ENCODE results near the gene MKI67. TPM values are rescaled to one million over a fixed set of nuclear protein-coding genes. Genes with fewer than 3 reads are reported as not detected.
"Not testable (repeated sequence)": the region's sequence is repeated elsewhere in the genome, so short reads cannot be mapped to it uniquely, and the experiment has no call there.

MKI67 gene
- total RNA-seq, result 1.8 TPM

GRCh38 chr10:128125944-128126764 is at the start of gene MKI67:
Gene MKI67 (minus strand): TSS chr10:128126423. CDS start chr10:128125667, 756 bp downstream.
- Histone ChIP-seq H3K4me3 (ENCODE audit: low read length) (peak within 1 kb of the TSS; percentile 51), H3K4me1 (ENCODE audit: insufficient read depth, low read length) (peaks cover 33% of the 10 kb centered on the region), H3K9me3 (ENCODE audit: low read depth, low read length) (no peaks in the 10 kb centered on the region), H3K27me3 (ENCODE audit: insufficient read depth, low read length) (peaks cover 4% of the 10 kb centered on the region)

DNA sequence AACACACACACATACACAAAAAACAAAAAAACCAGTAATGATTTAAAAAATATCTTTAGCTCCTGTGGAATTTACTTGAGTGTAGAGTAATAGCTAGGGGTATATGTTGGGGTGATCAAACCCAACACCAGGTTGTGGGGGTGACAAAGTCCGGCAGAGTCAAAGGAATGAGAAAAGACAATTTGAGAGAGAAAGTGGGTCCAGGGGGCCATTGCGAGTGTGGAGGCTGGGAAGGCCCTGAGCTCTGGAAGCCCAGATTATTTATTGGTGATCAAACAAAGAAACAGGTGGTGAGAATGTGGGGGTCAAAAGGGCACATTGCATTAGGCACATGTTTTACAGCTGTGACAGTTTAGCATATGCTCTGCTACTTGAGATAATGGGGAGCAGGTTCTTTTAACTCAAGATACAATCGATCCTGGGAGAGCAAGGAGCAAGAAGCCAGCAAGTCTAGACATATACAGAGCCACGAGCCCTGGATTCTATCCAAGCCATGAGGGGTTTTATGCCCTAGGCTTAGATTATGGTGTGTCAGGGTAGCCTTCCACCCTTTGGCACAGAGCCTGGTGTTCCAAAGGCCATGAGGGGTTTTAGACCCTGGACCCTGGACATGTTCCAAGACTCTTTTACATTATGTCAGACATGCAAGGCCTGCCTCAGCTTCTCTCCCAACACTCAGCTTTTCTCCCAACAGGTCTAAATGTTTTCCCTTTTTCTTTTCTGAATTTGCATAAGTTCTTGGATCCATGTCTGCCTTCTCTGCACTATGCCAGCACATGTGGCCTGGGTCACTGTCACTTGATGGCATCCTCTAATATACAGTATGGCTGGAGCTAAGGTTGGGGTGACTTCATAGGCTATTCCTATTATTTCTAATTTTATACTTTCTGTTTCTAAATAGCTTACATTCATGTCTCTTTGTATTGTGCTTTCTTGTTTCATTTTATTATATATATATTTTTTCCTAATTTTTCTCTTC is 48.6 kb upstream of the MKI67 start:
- H3K4me3 ChIP-seq (ENCODE audit: low read length), result no peak overlapping the region
- H3K4me1 ChIP-seq (ENCODE audit: insufficient read depth, low read length), result no peaks in the 10 kb centered on the region
- no peaks in the 10 kb centered on the region for H3K27me3 ChIP-seq (ENCODE audit: insufficient read depth, low read length)
- H3K9me3 ChIP-seq (ENCODE audit: low read depth, low read length), result no peaks in the 10 kb centered on the region

DNA sequence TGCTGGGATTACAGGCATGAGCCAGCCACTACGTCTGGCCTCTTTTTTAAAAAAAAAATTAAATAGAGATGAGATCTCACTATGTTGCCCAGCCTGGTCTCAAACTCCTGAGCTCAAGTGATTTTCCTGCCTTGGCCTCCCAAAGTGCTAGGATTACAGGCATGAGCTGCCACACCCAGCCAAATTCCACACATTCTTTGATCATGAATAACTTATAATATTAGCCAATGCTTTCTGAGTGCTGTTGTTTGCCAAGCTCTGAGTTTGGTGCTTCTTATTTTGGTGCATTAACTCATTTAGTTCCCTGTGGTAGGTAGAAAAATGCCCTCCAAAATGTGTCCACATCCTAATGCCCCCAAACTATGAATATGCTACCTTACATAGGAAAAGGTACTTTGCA is 47.2 kb upstream of the MKI67 start:
- Histone ChIP-seq H3K4me1 (ENCODE audit: insufficient read depth, low read length) (no peaks in the 10 kb centered on the region), H3K9me3 (ENCODE audit: low read depth, low read length) (no peaks in the 10 kb centered on the region)

DNA sequence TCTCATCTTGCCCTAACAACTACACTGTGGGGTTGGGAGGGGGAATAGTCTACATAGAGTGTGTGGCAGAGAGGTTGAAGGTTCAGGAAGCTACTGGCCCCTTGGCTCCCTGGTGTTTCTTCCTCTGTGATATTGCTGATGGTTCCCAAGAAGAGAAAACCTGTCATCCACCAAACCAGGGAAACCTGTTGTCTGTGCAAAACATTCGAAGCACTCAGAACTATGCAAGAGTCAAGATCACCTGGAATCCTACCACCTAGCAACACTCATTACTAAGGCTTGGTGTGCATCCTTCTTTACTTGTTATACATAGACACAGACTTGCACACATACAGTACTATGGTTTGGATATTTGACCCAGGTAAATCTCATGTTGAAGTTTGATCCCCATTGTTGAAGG is 46.5 kb upstream of the MKI67 start:
- no peaks in the 10 kb centered on the region for H3K4me1 ChIP-seq (ENCODE audit: insufficient read depth, low read length)
- no peak overlapping the region for H3K4me3 ChIP-seq (ENCODE audit: low read length)
- H3K27me3 ChIP-seq (ENCODE audit: insufficient read depth, low read length), result peaks cover 3% of the 10 kb centered on the region
- H3K9me3 ChIP-seq (ENCODE audit: low read depth, low read length), result no peaks in the 10 kb centered on the region

More for the DNA sequence above, 47.2 kb upstream of the MKI67 start:
- H3K4me3 ChIP-seq (ENCODE audit: low read length), result no peak overlapping the region
- no peaks in the 10 kb centered on the region for H3K27me3 ChIP-seq (ENCODE audit: insufficient read depth, low read length)

GRCh38 chr10:128169811-128170379 is 43.7 kb upstream of the MKI67 start:
- Histone ChIP-seq H3K27me3 (ENCODE audit: insufficient read depth, low read length) (peaks cover 3% of the 10 kb centered on the region), H3K9me3 (ENCODE audit: low read depth, low read length) (no peaks in the 10 kb centered on the region), H3K4me3 (ENCODE audit: low read length) (no peak overlapping the region), H3K4me1 (ENCODE audit: insufficient read depth, low read length) (no peaks in the 10 kb centered on the region)

GRCh38 chr10:128167926-128168520 is 41.8 kb upstream of the MKI67 start:
- H3K4me1 ChIP-seq (ENCODE audit: insufficient read depth, low read length), result no peaks in the 10 kb centered on the region
- no peak overlapping the region for H3K4me3 ChIP-seq (ENCODE audit: low read length)

DNA sequence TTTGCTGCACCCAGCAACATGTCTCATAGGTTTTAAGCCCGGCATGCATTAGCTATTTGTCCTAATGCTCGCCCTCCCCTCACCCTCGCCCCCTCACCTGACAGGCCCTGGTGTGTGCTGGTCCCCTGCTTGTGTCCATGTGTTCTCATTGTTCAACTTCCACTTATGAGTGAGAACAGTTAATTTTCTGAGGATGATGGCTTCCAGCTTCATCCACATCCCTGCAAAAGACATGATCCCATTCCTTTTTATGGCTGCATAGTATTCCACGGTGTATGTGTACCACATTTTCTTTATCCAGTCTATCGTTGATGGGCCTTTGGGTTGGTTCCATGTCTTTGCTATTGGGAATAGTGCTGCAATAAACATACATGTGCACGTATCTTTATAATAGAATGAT is 40.9 kb upstream of the MKI67 start:
- not testable (repeated sequence) for H3K27me3 ChIP-seq (ENCODE audit: insufficient read depth, low read length); H3K4me1 ChIP-seq (ENCODE audit: insufficient read depth, low read length); H3K4me3 ChIP-seq (ENCODE audit: low read length); H3K9me3 ChIP-seq (ENCODE audit: low read depth, low read length)

More at GRCh38 chr10:128167926-128168520, 41.8 kb upstream of the MKI67 start:
- Histone ChIP-seq H3K9me3 (ENCODE audit: low read depth, low read length) (no peaks in the 10 kb centered on the region), H3K27me3 (ENCODE audit: insufficient read depth, low read length) (peaks cover 3% of the 10 kb centered on the region)

DNA sequence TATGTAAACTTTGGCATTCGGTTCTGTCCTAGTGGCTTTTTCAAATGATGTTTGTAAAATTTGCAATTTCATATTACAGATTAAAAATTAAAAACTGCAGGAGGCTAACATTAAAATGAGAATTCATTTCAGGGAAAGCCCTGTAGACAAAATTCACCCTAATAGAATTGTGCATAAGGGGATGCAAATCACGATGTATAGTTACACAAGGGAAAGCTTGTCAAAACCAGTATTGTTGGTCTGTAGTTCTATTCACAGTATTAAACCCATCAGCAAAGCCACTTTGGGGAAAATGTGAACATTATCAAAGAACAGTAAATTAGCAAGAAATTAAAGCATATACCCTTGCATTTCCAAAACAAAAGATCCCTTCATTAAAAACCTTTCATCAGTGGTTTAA is 39.9 kb upstream of the MKI67 start:
- H3K27me3 ChIP-seq (ENCODE audit: insufficient read depth, low read length), result peaks cover 3% of the 10 kb centered on the region
- no peak overlapping the region for H3K4me3 ChIP-seq (ENCODE audit: low read length)
- peaks cover 2% of the 10 kb centered on the region for H3K4me1 ChIP-seq (ENCODE audit: insufficient read depth, low read length)
- no peaks in the 10 kb centered on the region for H3K9me3 ChIP-seq (ENCODE audit: low read depth, low read length)

- H3K4me3 ChIP-seq (ENCODE audit: low read length), result no peak overlapping the region
- no peaks in the 10 kb centered on the region for H3K9me3 ChIP-seq (ENCODE audit: low read depth, low read length)
- peaks cover 8% of the 10 kb centered on the region for H3K4me1 ChIP-seq (ENCODE audit: insufficient read depth, low read length)
- H3K27me3 ChIP-seq (ENCODE audit: insufficient read depth, low read length), result peaks cover 3% of the 10 kb centered on the region
These were observed 39.3 kb upstream of the MKI67 start for GRCh38 chr10:128165536-128165935.

DNA sequence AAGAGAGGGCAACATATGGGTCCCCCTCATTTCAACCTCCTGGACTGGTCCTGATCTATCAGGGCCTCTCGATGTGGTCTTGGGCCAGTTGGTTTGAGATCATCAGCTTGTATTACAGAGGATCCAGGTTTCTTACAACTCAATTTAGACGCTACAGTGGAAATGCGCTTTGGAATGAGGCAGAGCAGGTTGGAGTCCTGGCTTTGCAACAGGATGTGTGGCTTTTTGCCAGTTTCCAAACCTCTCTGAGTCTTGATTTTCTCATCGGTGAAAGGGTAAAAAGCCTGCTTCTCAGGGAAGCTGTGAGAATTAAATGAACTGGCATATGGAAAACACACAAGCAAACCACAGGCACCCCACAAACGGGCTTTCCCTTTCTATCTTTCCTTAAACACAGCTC is 37.5 kb upstream of the MKI67 start:
- Histone ChIP-seq H3K27me3 (ENCODE audit: insufficient read depth, low read length) (peaks cover 3% of the 10 kb centered on the region), H3K4me1 (ENCODE audit: insufficient read depth, low read length) (peaks cover 20% of the 10 kb centered on the region), H3K9me3 (ENCODE audit: low read depth, low read length) (no peaks in the 10 kb centered on the region), H3K4me3 (ENCODE audit: low read length) (no peak overlapping the region)

DNA sequence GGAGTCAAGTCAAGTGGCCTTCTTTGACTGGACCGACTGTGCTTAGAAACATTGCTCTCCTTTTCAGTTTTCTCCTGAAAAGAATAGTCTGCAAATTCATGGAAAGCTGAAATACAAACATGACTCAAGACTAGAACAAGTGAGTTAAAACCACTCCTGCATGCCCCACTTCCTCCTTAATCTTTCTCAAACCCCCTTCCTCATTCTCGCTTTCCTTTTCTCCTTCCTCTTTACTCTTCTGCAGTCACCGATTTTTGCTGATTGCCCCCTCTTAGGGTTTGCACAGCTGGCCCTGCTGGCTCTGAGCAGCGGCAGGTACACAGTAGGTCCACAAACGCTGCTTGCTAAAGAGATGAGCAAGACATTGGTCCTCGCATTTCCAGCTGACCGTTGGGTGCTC is 34.8 kb upstream of the MKI67 start:
- Histone ChIP-seq H3K4me3 (ENCODE audit: low read length) (no peak overlapping the region), H3K27me3 (ENCODE audit: insufficient read depth, low read length) (no peaks in the 10 kb centered on the region), H3K4me1 (ENCODE audit: insufficient read depth, low read length) (peaks cover 20% of the 10 kb centered on the region), H3K9me3 (ENCODE audit: low read depth, low read length) (no peaks in the 10 kb centered on the region)

GRCh38 chr10:128160297-128160711 is 34.1 kb upstream of the MKI67 start:
- Histone ChIP-seq H3K27me3 (ENCODE audit: insufficient read depth, low read length) (no peaks in the 10 kb centered on the region), H3K4me1 (ENCODE audit: insufficient read depth, low read length) (peaks cover 20% of the 10 kb centered on the region), H3K9me3 (ENCODE audit: low read depth, low read length) (no peaks in the 10 kb centered on the region), H3K4me3 (ENCODE audit: low read length) (no peak overlapping the region)

- Histone ChIP-seq H3K4me3 (ENCODE audit: low read length) (no peak overlapping the region), H3K9me3 (ENCODE audit: low read depth, low read length) (no peaks in the 10 kb centered on the region), H3K4me1 (ENCODE audit: insufficient read depth, low read length) (peaks cover 20% of the 10 kb centered on the region), H3K27me3 (ENCODE audit: insufficient read depth, low read length) (no peaks in the 10 kb centered on the region)
These were observed 32.0 kb upstream of the MKI67 start for GRCh38 chr10:128158021-128158795.

Measured in mononuclear cell (primary cell).